GM12891 (cell line): Measurements from ENCODE around the gene ATXN7L1.
"Not testable (repeated sequence)": the region's sequence is repeated elsewhere in the genome, so short reads cannot be mapped to it uniquely, and the experiment has no call there.

Experiments
- DNase-seq: peaks from one replicate; pipeline ENCODE4 v3.0.0; 2011; ENCODE audit warnings: low spot score; ENCODE audit not compliant: insufficient read length
- FAIRE-seq: peaks from 2 replicates; lab custom pipeline; 2011; peaks lifted over from hg19 to GRCh38; lab: Jason Lieb, UNC
- PAX5 ChIP-seq: IDR thresholded peaks from 2 replicates; pipeline ENCODE4 v1.6.1; 2011; ENCODE audit warnings: low read length, moderate library complexity, mild to moderate bottlenecking; ENCODE audit not compliant: insufficient read depth, severe bottlenecking
- POLR2A ChIP-seq: IDR thresholded peaks from 2 replicates; pipeline ENCODE4 v1.6.1; 2011; ENCODE audit warnings: low read depth, low read length, control low read depth
- POLR2AphosphoS5 ChIP-seq: IDR thresholded peaks from 2 replicates; pipeline ENCODE4 v1.6.1; 2011; ENCODE audit warnings: low read depth, low read length, control low read depth
- POU2F2 ChIP-seq: IDR thresholded peaks from 2 replicates; pipeline ENCODE4 v1.6.1; 2011; ENCODE audit warnings: low read depth, mild to moderate bottlenecking, control low read depth, low read length, moderate library complexity
- SPI1 ChIP-seq: IDR thresholded peaks from 2 replicates; pipeline ENCODE4 v1.6.1; 2011; ENCODE audit warnings: low read depth, low read length, control low read depth
- TAF1 ChIP-seq: IDR thresholded peaks from 2 replicates; pipeline ENCODE4 v1.6.1; 2011; ENCODE audit warnings: low read depth, low read length, control low read depth

ATXN7L1 gene

DNA sequence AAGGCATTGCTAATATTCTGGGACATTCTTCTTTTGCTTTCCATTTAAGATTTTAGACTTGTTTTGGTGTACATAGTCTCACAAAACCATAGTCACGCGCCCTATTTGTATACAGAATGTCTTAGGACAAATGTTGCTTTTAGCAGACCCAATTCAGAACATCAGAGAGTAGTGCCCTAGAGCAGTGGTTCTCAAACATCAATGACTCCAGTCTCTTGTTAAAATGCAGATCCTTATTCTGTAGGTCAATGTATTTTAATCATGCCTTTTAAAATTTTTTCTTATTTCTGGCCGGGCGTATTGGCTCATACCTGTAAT is 167.7 kb downstream of the ATXN7L1 start:
- DNase-seq (no peak), FAIRE-seq (no peak)
- TF ChIP-seq PAX5 (no peak), SPI1 (no peak), POLR2A (no peak), TAF1 (no peak), POLR2AphosphoS5 (no peak), POU2F2 (no peak)

DNA sequence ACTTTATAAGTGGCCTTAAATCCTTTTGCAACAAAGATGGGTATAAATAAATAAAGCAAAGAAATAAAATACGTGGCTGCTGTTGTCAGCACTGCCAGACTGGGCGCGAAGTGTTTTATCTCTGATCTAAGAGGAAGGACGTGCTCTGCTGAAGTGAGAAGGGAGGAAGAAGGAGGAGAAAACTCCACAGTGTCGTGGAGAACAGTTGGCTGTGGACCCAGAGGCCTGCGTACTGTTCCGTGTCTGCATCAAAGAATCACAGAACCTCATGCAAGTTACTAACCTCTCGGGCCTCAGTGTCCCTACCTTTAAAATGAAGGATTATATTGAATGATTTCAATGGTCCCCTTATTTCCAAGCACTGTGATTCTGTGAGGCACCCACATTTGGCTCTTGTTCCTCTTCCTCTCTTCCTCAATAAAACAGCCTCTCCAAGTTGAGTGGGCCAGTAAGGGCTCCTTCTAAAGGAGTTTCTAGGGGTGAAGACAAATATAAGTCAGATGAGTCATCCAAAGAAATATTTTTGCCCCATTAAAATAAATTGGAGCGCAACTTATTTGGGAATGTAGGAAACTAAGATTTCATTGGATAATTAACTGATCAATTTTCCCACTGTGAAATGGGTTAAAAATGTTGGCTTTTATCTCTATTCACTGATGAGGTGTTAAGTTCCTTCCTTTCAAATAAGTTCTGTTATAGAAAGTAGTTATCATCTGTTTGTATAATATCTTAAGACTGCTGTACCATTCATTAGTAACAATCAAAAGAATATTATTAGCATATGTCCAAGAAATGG is 168.2 kb downstream of the ATXN7L1 start:
- no peak for DNase-seq
- no peak for FAIRE-seq
- TF ChIP-seq POLR2AphosphoS5 (no peak), TAF1 (no peak), POLR2A (no peak), PAX5 (no peak)

DNA sequence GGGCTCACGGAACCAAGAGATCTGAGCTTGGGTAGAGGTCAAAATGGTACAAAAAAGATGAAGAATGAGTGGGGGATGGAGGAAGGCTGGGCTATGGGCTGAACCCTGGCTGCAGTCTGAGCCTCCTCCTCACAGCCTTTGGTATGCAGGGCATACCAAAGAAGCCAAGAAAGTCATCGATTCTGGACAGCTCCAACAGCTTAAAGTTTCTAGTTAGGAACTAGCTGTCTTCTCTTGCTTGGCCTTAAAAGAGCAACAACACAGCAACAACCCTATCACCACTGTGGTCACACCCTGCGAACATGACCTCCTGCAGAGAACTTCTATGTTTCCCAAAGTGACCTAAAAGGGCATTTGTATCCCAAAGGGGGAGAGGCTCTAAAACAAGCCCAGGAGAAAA is 169.0 kb downstream of the ATXN7L1 start:
- TF ChIP-seq POU2F2 = no peak
- no peak for TF ChIP-seq TAF1
- TF ChIP-seq POLR2AphosphoS5 = no peak
- no peak for TF ChIP-seq POLR2A
- no peak for TF ChIP-seq SPI1
- TF ChIP-seq PAX5 = no peak
- FAIRE-seq = no peak
- no peak for DNase-seq

DNA sequence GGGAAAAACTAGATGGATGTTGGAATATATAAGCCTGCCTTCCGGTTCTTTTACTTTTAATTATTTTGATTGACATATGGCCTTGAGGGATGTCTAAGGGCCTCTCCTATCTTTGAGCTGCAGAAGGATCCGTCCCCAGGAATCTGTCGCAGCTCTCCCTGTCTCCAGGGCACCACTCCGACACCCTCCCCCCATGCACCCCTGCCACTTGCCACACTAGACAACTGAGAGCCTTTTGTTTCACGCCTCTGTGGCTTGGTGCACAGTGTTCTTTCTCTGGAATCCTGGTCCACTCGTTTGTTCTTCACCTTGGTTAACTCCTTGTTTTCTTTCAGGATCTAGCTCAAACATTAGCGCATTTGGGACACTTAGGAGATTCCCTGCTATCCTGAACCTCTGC is 171.0 kb downstream of the ATXN7L1 start:
- DNase-seq = no peak
- no peak for FAIRE-seq
- TF ChIP-seq POLR2A (no peak), POU2F2 (no peak)

DNA sequence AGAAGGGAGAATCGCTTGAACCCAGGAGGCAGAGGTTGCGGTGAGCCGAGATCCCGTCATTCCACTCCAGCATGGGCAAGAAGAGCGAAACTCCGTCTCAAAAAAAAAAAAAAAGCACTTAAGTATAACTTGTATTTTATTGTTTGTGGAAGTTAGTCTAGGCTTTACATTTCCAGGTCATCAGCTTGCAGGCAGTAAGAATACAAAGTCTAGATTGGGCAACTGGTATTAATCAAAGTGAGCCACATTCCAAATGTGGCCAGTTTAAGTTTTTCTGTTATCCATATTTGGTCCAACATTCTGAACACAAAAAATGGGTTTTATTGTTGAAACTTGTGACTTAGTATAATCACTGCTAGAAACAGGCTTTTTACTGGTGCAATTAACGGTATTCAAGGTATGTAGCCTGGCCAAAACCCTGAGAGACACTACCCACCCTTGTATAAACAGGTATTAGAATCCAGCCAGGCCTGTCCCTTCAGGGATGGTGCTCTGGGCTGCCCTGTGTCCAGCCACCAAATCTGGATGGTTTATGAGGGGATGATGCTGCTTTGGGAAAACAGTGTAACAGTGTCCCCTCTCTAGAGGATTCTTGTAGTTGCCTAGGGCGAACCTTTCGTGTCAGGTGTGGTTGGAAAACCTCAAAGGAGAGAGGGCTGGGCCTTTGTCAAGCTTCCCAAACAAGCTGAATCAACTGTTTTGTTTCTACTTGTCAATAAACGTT is 173.0 kb downstream of the ATXN7L1 start:
- DNase-seq (no peak), FAIRE-seq (no peak)
- TF ChIP-seq PAX5 (no peak), POU2F2 (no peak), POLR2AphosphoS5 (no peak), SPI1 (no peak), TAF1 (no peak), POLR2A (no peak)

DNA sequence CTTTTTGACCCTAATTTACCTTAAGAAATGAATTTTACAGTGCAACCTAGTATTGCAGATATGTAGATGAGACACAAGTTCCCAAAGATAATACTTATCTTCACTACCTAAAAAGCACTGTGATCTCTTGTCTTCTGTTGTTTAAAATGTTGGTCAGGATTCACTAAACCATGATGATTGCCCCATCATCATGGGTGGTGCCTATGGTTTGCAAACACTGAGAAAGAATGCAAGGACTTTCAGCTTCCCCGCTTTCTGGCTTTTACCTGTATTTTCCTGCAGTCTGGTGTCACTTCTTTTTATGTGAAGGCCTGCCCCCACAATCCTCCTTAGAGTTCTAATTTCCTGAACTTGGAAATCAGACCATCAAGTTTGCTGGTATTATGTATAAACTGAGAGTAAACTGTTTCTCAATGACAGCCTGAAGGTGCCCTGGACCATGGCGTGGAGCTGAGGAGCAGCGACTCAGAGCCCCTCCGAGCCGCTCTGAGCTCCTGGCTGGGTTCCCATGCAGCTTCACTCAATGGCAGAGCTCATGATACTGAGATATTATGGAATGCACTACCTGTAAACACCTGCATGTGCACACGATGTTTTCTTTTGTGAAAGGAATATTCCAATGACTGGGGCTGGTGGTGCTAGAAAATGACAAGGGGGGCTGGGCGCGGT is 176.7 kb downstream of the ATXN7L1 start:
- DNase-seq (no peak), FAIRE-seq (no peak)
- no peak for TF ChIP-seq PAX5

DNA sequence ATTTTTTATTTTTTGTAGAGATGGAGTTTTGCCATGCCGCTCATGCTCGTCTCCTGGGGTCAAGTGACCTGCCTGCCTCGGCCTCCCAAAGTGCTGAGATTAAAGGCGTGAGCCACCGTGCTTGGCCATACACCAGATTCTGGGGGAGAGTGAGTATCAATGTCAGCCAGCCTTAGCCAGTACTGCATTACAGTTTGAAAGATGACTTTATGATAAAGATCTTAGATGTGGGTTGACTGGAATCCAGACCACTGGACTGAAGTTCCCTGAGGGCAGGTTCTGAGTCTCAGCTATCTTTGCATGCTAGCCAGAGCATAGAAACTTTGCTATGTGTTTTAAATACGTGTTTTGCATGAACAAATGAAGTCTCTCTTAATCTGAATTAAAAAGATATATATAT is 177.9 kb downstream of the ATXN7L1 start:
- no peak for DNase-seq
- TF ChIP-seq SPI1 (no peak), PAX5 (no peak), POLR2AphosphoS5 (no peak), POU2F2 (no peak), POLR2A (no peak)
- FAIRE-seq = no peak

DNA sequence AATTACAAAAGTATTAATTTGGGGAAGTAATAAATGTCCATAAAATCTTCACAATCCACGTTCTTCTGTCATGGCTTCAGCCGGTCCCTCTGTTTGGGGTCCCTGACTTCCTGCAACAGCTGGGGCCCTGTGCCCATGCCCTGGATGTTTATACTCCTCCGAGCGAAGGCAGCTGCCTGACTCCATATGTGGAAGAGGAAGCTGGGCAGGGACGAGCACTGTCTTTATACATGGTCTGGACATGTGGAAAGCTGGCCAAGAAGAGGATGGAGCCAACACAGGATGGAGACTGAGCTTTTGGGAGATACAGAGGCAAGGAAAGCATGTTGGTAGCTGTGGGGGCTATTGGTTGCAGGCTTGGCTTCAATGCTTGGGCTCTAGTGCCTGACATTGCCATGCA is 178.6 kb downstream of the ATXN7L1 start:
- DNase-seq (no peak), FAIRE-seq (no peak)
- no peak for TF ChIP-seq POU2F2

DNA sequence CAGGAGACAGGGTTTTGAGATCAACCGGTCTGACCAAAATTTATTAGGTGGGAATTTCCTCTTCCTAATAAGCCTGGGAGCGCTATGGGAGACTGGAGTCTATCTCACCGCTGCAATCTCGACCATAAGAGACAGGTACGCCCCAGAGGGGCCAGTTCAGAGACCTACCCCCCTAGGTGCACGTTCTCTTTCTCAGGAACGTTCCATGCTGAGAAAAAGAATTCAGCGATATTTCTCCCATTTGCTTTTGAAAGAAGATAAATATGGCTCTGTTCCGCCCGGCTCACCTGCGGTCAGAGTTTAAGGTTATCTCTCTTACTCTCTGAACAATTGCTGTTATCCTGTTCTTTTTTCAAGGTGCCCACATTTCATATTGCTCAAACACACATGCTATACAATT is 179.2 kb downstream of the ATXN7L1 start:
- not testable (repeated sequence) for FAIRE-seq, DNase-seq

DNA sequence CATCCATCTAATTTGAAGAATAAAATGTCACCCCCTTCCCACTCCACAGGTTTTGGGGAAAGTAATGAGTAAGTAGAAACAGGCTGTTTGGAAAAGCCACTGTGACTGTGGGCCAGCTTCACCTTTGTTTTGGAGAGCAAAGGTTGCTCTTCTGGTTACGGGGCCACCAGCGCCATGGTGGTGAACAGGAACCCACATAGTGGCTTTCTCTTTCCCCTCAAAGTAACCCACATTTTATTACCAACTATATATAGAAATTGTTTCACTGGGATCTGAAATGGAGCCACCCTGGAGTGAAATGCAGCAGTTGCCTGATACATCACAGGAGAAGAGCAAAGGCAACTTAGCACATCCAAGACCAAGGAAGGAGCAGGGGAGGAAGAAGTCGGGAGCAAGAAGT is 182.8 kb downstream of the ATXN7L1 start:
- FAIRE-seq = no peak
- DNase-seq = no peak
- TF ChIP-seq POLR2AphosphoS5 (no peak), PAX5 (no peak), TAF1 (no peak), SPI1 (no peak), POU2F2 (no peak), POLR2A (no peak)
